COLO668 (cell line): ENCODE data around the gene DCTN4.

Source experiments
- DNase-seq: peaks from one replicate; lab custom pipeline; 2025; ENCODE audit not compliant: unreplicated experiment; lab: John Stamatoyannopoulos, UW

DCTN4 gene

DNA sequence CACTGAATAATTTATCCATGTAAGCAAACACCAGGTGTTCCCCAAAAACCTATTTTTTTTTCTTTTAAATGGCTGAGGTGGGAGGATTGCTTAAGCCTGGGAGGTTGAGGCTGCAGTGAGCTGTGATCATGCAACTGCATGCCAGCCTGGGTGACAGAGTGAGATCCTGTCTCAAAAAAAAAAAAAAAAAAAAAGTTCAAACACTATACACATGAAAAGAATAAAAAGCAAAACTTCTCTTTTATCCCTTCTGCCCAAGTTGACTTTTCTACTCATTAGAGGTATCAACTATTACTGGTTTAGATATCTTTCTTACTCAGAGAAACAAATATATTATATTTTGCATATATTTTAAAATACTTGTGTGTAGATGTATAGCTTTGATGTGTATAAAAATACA lies 17.8 kb downstream of the DCTN4 start:
- no peak for DNase-seq

- DNase-seq: no peak
These were observed 20.0 kb downstream of the DCTN4 start for GRCh38 chr5:150738862-150739261.

GRCh38 chr5:150734579-150735384 lies 24.0 kb downstream of the DCTN4 start:
- no peak for DNase-seq

DNA sequence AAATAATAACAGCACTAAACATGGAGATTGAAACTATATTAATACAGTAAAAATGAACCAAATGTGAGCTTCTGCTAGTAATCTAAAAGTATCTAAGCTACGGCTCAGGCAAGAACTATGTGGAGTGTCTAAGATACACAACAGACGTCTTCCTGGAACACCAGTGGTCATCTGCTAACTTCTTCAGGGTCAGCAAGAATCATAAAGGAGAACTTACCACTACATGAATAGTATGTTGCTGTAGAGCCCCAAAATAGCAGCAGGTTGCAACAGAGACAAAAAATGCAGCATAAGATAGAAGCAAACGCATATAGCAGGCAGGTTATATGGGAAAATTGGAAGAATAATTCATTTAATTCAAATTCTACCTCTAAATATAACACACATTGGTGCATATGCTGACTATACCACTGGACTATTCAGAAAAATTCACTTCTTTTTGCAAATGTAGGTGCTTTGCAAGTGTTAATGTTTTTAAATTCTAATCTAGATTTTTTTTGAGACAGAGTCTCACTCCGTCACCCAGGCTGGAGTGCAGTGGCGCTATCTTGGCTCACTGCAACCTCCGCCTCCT lies 27.1 kb downstream of the DCTN4 start:
- DNase-seq: no peak

- DNase-seq: no peak
These were observed 29.0 kb downstream of the DCTN4 start for GRCh38 chr5:150729859-150730258.

DNA sequence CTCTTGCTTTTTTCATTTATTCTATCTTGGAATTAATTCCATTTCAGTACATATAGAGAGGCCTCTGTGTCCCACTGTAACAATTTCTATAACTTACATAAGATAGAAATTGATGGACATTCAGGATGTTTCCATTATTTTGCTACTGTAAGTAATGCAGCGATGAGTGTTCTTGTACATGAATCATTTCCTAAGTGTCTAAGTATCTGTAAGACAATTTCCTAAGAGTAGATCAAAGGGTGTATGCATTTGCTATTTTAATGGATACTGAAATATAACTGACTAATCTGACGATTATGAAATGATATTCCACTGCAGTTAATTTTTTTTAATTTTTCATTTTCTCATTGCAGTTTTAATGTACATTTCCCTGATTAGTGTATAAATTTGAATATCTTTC lies 35.0 kb downstream of the DCTN4 start:
- no peak for DNase-seq

GRCh38 chr5:150710165-150710564 lies 48.7 kb downstream of the DCTN4 start:
- no peak for DNase-seq

GRCh38 chr5:150706776-150707390 lies 51.9 kb downstream of the DCTN4 start:
- no peak for DNase-seq

- no peak for DNase-seq
These were observed 55.1 kb downstream of the DCTN4 start for GRCh38 chr5:150703762-150704161.

GRCh38 chr5:150700594-150701377 lies 58.0 kb downstream of the DCTN4 start, which contains the start of gene RBM22:
RBM22 (minus strand) TSS chr5:150701062; CDS start chr5:150700985, 77 bp downstream.
- DNase-seq: peak; percentile 86

GRCh38 chr5:150700246-150700593 lies 58.6 kb downstream of the DCTN4 start:
- DNase-seq: no peak

DNA sequence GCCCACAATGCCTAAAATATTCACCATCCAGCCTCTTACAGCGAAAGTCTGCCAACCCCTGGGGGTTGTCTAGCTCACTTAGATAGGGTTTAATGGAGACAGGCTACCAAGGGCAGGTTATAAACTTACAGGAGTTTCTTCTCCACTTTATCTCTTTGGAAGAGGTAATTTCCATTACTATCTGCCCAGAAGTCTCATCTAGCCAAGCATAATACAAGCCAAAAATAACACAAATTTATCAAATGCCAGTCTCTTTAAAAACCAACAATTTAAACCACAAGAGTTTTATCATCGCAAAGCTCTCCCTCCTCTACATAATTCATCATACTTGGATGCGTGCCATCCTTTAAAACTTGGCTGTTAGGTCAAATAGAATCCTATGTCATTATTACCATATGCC lies 64.2 kb downstream of the DCTN4 start:
- DNase-seq: no peak

DNA sequence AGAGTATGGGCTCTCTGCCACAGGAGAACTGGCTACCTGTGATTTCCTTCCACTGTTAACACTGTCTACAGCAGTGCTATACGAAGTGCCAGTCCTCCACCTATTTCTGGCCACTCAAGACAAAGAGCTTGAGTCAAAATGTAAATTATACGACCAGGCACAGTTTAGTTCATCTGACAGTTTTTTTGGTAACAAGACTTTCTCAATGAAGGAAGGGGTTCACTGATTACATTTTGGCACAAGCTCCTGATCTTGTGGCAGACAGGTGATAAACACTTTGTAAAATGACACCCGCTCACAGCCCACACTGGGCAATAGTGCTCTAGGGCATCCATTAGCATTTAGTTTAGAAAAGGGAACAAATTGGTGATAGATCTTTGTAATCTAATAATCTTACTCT lies 66.5 kb downstream of the DCTN4 start:
- no peak for DNase-seq

- DNase-seq: no peak
These were observed 68.1 kb downstream of the DCTN4 start for GRCh38 chr5:150690760-150691159.

GRCh38 chr5:150689120-150689519 lies 69.7 kb downstream of the DCTN4 start:
- no peak for DNase-seq

GRCh38 chr5:150676578-150676977 lies 82.2 kb downstream of the DCTN4 start:
- no peak for DNase-seq

DNA sequence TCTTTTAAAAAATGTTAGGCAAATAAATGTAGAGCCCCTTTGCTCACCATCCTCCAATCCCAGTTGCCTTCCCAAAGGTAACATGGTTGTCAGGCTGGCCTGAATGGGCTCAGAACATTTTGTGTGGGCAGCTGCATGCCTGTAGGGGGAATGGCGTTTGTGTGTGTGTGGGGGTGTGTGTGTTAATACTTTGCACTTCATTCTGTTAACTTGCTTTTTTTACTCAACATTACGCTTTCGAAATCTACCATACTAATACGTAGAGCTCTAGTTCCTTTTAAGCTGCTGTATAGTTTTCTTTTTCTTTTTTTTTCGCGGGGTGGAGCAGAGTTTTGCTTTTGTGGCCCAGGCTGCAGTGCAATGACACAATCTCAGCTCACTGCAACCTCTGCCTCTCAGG lies 83.7 kb downstream of the DCTN4 start:
- no peak for DNase-seq

DNA sequence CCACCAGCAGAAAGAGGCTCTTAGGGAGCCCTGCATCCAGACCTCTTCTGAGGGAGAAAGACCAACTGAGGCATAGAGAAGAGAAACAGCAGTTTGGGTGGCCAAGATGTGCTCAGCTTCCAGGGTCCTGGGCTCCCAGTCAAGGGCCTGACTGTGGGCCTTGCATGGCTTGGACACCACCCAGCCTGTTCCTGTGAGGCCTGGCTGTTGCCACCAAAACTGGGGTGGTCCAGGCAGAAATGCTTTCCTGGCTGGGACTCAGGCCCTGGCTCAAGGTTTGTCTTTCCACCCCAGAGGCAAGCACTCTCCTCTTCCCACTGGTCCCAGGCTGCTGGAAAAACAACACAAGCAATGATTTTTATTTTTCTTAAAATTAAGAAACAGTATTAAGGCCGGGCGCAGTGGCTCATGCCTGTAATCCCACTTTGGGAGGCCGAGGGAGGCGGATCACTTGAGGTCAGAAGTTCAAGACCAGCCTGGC lies 84.4 kb downstream of the DCTN4 start:
- DNase-seq: no peak

DNA sequence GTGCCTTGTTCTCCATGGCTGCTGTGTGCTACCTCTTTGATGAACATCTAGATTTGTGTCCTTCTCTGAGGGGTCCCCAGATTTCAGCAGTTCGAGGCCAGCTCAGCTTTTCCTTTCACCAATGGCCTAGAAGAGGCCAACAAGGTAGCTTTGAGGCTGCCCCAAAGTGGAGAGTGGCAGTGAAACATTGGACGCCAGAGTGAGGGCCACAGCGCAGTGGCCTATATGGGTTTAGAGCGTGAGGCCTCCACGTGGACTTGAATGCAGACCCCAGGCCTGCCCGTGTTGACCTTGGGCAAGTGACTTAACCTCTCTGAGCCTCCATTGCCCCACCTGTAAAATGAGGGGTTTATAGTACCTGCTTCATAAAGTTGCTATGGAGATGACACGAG lies 85.9 kb downstream of the DCTN4 start:
- no peak for DNase-seq

- no peak for DNase-seq
These were observed 86.5 kb downstream of the DCTN4 start for GRCh38 chr5:150672237-150672883.
